Endothelial cell (in vitro differentiated cells): ENCODE data around the gene LRP1B. TPM values are rescaled to one million over a fixed set of nuclear protein-coding genes. Genes with fewer than 3 reads are reported as not detected.

Experiments used
- DNase-seq: peaks from one replicate; pipeline ENCODE4 v3.0.0; 2021; ENCODE audit warnings: low spot score
- H3K27ac Mint-ChIP-seq: one replicate; pipeline ENCODE4 v1.8.0; 2021; ENCODE audit warnings: mixed read lengths, inconsistent platforms; ENCODE audit not compliant: unreplicated experiment
- H3K27me3 Mint-ChIP-seq: one replicate; pipeline ENCODE4 v1.8.0; 2021; ENCODE audit warnings: mild to moderate bottlenecking, moderate library complexity, mixed read lengths, inconsistent platforms; ENCODE audit not compliant: unreplicated experiment
- H3K36me3 Mint-ChIP-seq: one replicate; pipeline ENCODE4 v1.8.0; 2021; ENCODE audit warnings: mild to moderate bottlenecking, low read depth, mixed read lengths, inconsistent platforms; ENCODE audit not compliant: unreplicated experiment
- H3K4me1 Mint-ChIP-seq: one replicate; pipeline ENCODE4 v1.8.0; 2021; ENCODE audit warnings: mild to moderate bottlenecking, mixed read lengths, inconsistent platforms; ENCODE audit not compliant: unreplicated experiment
- H3K4me3 Mint-ChIP-seq: one replicate; pipeline ENCODE4 v1.8.0; 2021; ENCODE audit warnings: mild to moderate bottlenecking, mixed read lengths, inconsistent platforms; ENCODE audit not compliant: unreplicated experiment
- H3K9me3 Mint-ChIP-seq: one replicate; pipeline ENCODE4 v1.8.0; 2021; ENCODE audit warnings: mixed read lengths, inconsistent platforms; ENCODE audit not compliant: unreplicated experiment
- CTCF ChIP-seq: fragments of 200-600 bp; sonication (generic); IDR thresholded peaks from one replicate; pipeline ENCODE4 v1.5.0; 2021; ENCODE audit warnings: antibody characterized with exemption; ENCODE audit not compliant: unreplicated experiment
- total RNA-seq: library from RNA; stranded (reverse); fragmentation: NEBNext Ultra II Directional; extraction: Animal tissue kit (Norgen Biotek cat#: 25700); gene quantifications from one replicate; pipeline ENCODE4 v1.2.1, GENCODE V29; 2021; ENCODE audit not compliant: unreplicated experiment

The LRP1B gene
- total RNA-seq, 1 donor from 2014 or later, result 1.4 TPM

GRCh38 chr2:141710589-141711239 lies 420.1 kb downstream of the LRP1B start:
- no peaks in the 10 kb centered on the region for H3K4me1 Mint-ChIP-seq
- no peak overlapping the region for H3K27ac Mint-ChIP-seq
- H3K9me3 Mint-ChIP-seq, result no peaks in the 10 kb centered on the region
- no peak for TF ChIP-seq CTCF
- no peak overlapping the region for H3K4me3 Mint-ChIP-seq
- H3K36me3 Mint-ChIP-seq, result no peaks in the 10 kb centered on the region
- no peak for DNase-seq
- no peaks in the 10 kb centered on the region for H3K27me3 Mint-ChIP-seq

GRCh38 chr2:141709756-141710155 lies 421.1 kb downstream of the LRP1B start:
- no peak overlapping the region for H3K4me3 Mint-ChIP-seq
- H3K9me3 Mint-ChIP-seq, result no peaks in the 10 kb centered on the region
- no peak for TF ChIP-seq CTCF

GRCh38 chr2:141707486-141707885 lies 423.3 kb downstream of the LRP1B start:
- no peak overlapping the region for H3K27ac Mint-ChIP-seq
- H3K4me1 Mint-ChIP-seq, result no peaks in the 10 kb centered on the region
- H3K9me3 Mint-ChIP-seq, result no peaks in the 10 kb centered on the region
- no peak overlapping the region for H3K4me3 Mint-ChIP-seq
- H3K27me3 Mint-ChIP-seq, result no peaks in the 10 kb centered on the region
- H3K36me3 Mint-ChIP-seq, result no peaks in the 10 kb centered on the region
- no peak for TF ChIP-seq CTCF
- no peak for DNase-seq

More at GRCh38 chr2:141709756-141710155, 421.1 kb downstream of the LRP1B start:
- DNase-seq, result no peak
- no peaks in the 10 kb centered on the region for H3K4me1 Mint-ChIP-seq
- H3K27me3 Mint-ChIP-seq, result no peaks in the 10 kb centered on the region
- no peaks in the 10 kb centered on the region for H3K36me3 Mint-ChIP-seq
- no peak overlapping the region for H3K27ac Mint-ChIP-seq

- no peak overlapping the region for H3K4me3 Mint-ChIP-seq
- TF ChIP-seq CTCF, result no peak
- H3K27me3 Mint-ChIP-seq, result peaks cover 1% of the 10 kb centered on the region
- H3K4me1 Mint-ChIP-seq, result no peaks in the 10 kb centered on the region
- no peak overlapping the region for H3K27ac Mint-ChIP-seq
- no peaks in the 10 kb centered on the region for H3K9me3 Mint-ChIP-seq
- H3K36me3 Mint-ChIP-seq, result no peaks in the 10 kb centered on the region
- no peak for DNase-seq
Observed at GRCh38 chr2:141704541-141704940, 426.3 kb downstream of the LRP1B start.

GRCh38 chr2:141703501-141703900 lies 427.3 kb downstream of the LRP1B start:
- no peak for TF ChIP-seq CTCF
- H3K4me1 Mint-ChIP-seq, result no peaks in the 10 kb centered on the region
- H3K4me3 Mint-ChIP-seq, result no peak overlapping the region
- H3K27ac Mint-ChIP-seq, result no peak overlapping the region
- peaks cover 1% of the 10 kb centered on the region for H3K27me3 Mint-ChIP-seq
- no peaks in the 10 kb centered on the region for H3K9me3 Mint-ChIP-seq
- H3K36me3 Mint-ChIP-seq, result no peaks in the 10 kb centered on the region
- DNase-seq, result no peak
